Activated T-helper 17 cell treated with anti-CD3 and anti-CD28 coated beads, Interleukin-2, amount 50 U/mL, for 72 hours (primary cell): ENCODE results near the gene TMEM187. TPM values are rescaled to one million over a fixed set of nuclear protein-coding genes. Genes with fewer than 3 reads are reported as not detected.
"Not testable (repeated sequence)": the region's sequence is repeated elsewhere in the genome, so short reads cannot be mapped to it uniquely, and the experiment has no call there.

Experiments used
- ATAC-seq: fragments of 150-1000 bp; cut with Tn5 transposase; replicated peaks from 2 replicates; pipeline ENCODE4 v1.10.0; 2021; ENCODE audit warnings: mild to moderate bottlenecking, moderate library complexity
- H3K27ac Mint-ChIP-seq: one replicate; pipeline ENCODE4 v1.8.0; 2022; ENCODE audit warnings: mixed read lengths
- H3K27me3 Mint-ChIP-seq: one replicate; pipeline ENCODE4 v1.8.0; 2022; ENCODE audit warnings: mixed read lengths
- H3K36me3 Mint-ChIP-seq: one replicate; pipeline ENCODE4 v1.8.0; 2022; ENCODE audit warnings: low read depth, mild to moderate bottlenecking, mixed read lengths
- H3K4me1 Mint-ChIP-seq: one replicate; pipeline ENCODE4 v1.8.0; 2022; ENCODE audit warnings: mixed read lengths
- H3K4me3 Mint-ChIP-seq: one replicate; pipeline ENCODE4 v1.8.0; 2022; ENCODE audit warnings: mild to moderate bottlenecking, mixed read lengths
- H3K9me3 Mint-ChIP-seq: one replicate; pipeline ENCODE4 v1.8.0; 2022; ENCODE audit warnings: mixed read lengths
- total RNA-seq, 2 donors: library from RNA; stranded (reverse); gene quantifications; one replicate each; pipeline ENCODE4 v1.2.3, GENCODE V29; 2022

TMEM187 gene
- total RNA-seq, 2 donors from 2014 or later, result 7.1 to 7.8 TPM

DNA sequence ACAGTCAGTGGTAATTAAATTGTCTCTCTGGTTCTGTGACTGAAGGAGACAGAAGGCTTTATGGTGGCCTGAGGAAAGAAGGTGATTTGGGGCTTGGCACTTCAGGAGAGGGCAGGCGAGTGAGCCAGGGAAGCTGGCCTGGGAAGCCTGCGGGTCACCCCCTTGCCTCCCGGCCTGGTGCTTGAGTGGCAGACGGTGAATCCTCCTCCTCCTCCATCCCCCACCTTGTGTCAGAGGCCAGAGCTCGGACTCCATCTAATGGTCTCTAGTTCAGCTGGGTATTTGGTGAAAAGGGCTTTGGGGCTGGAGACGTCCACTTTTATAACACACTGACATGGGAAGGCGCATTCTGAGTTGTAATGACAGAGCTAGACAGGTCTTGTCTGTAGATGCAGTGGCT, 8.7 kb downstream of the TMEM187 start:
- peak overlapping the region; percentile 87 for H3K4me3 Mint-ChIP-seq
- no peaks in the 10 kb centered on the region for H3K9me3 Mint-ChIP-seq
- H3K27me3 Mint-ChIP-seq, result no peaks in the 10 kb centered on the region
- H3K27ac Mint-ChIP-seq, result peak overlapping the region; percentile 89
- H3K4me1 Mint-ChIP-seq, result peaks cover 7% of the 10 kb centered on the region
- H3K36me3 Mint-ChIP-seq, result peaks cover 8% of the 10 kb centered on the region
- ATAC-seq, result no peak

DNA sequence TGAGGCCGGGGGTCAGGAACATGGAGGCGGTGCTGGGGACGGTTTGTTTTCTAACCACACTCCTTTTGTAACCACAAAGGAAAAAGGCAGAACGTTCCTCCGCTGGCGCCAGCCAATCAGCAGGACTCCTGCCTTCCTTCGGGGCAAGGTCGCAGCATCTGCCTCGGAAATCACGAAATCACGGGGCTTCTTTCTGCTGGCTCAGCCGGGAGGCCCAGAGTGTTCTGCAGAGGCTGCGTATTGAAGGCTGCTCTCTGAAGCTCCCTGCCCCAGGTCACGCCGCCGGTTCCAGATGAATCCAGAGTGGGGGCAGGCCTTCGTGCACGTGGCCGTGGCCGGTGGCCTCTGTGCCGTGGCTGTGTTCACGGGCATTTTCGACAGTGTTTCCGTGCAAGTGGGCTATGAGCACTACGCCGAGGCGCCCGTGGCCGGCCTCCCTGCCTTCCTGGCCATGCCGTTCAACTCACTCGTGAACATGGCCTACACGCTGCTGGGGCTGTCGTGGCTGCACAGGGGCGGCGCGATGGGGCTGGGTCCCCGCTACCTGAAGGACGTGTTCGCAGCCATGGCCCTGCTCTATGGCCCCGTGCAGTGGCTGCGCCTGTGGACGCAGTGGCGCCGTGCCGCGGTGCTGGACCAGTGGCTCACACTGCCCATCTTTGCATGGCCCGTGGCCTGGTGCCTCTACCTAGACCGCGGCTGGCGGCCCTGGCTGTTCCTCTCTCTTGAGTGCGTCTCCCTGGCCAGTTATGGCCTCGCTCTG, 9.4 kb downstream of the TMEM187 start:
- peaks cover 7% of the 10 kb centered on the region for H3K4me1 Mint-ChIP-seq
- H3K27ac Mint-ChIP-seq, result peak overlapping the region; percentile 89
- no peaks in the 10 kb centered on the region for H3K27me3 Mint-ChIP-seq
- peak overlapping the region; percentile 87 for H3K4me3 Mint-ChIP-seq
- H3K36me3 Mint-ChIP-seq, result peaks cover 8% of the 10 kb centered on the region
- H3K9me3 Mint-ChIP-seq, result no peaks in the 10 kb centered on the region
- peak; percentile 56 for ATAC-seq

DNA sequence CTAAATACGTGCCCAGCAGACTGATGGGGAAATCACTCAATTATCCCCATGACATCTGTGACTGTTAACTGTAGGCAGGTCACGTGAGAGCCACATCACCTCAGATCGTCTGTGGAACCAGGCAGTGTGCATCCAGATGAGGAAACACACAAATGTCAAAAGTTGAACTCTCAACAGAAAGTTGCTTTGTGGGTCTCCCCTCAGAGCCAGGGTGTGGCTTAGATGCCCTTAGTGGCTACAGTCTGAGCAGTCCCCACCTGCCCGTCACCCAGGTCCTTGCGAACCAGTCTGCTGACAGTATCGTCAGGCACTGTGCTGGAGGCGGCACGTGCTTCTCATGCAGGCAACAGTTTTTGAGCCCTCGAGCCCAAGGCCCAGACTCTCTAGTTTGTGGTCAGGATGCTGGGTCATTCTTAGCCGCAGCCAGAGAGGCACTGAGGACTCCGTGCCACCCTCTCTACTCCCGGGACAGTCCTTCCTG, 10.8 kb downstream of the TMEM187 start:
- ATAC-seq, result peak; percentile 30
- peaks cover 8% of the 10 kb centered on the region for H3K36me3 Mint-ChIP-seq

DNA sequence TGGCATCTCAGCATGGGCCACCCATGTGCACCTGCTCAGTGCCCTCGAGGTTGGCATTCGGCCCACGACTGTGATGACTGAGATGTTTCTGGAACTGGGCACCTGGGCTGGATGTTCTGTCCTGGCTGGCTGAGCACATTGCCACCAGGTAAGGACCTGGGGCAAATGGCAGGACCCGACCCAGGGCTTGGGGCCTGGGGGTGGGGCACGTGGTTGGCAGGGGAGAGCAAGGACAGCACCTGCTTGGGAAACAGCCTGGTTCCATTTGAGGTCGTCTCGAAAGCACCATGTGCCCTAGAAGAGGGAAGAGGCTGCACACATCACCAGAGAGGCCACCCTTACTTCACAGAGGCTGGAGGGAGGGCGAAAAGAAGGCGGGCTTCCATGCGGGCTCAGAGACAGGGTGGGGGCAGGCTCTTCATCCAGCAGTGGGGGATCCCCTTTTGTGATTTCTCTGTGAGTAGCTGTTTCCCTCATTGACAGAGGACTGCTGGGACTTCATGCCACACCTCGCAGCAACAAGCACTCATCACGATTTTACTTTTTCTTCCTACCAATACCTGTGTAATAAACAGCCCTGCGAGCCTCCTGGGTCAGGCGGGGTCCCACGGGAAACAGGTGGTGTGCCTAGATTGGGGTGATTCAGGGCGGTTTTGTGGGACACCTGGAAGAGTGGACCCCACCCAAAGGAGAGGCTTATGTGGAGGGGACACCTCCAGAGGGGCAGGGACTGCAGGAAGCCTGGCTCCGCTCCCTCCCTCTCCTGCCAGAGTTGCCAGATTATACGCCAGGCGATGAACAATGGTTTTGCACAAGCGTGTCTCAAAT, 12.0 kb downstream of the TMEM187 start:
- Mint-ChIP-seq H3K4me1 (peaks cover 10% of the 10 kb centered on the region), H3K9me3 (no peaks in the 10 kb centered on the region), H3K27ac (peak overlapping the region; percentile 84), H3K4me3 (peak overlapping the region; percentile 87), H3K36me3 (peaks cover 8% of the 10 kb centered on the region), H3K27me3 (no peaks in the 10 kb centered on the region)
- ATAC-seq, result peak; percentile 35

More for the DNA sequence above, 10.8 kb downstream of the TMEM187 start:
- H3K27ac Mint-ChIP-seq, result peak overlapping the region; percentile 70
- H3K4me1 Mint-ChIP-seq, result peaks cover 7% of the 10 kb centered on the region
- no peaks in the 10 kb centered on the region for H3K9me3 Mint-ChIP-seq
- H3K27me3 Mint-ChIP-seq, result no peaks in the 10 kb centered on the region
- peak overlapping the region; percentile 87 for H3K4me3 Mint-ChIP-seq

DNA sequence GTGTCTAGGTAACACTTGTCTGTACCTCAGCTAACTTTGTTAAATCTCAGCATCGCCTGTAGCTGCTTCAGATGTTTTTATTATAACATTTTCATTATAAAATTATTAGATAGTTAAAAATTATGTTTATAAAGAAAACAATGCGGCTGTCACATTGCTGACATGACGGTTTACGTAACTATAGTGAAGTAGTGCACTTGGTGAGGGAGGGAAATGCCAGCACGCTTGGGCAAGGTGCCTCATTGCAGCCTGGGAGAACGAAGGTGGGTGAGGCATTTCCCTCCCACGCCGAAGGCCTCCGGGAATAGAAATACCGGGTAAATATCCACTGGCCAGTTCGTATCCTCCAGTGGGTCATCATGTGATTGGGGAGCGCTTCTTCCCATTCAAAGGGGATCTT, 15.9 kb downstream of the TMEM187 start:
- Mint-ChIP-seq H3K4me1 (peaks cover 8% of the 10 kb centered on the region), H3K36me3 (no peaks in the 10 kb centered on the region), H3K9me3 (no peaks in the 10 kb centered on the region), H3K27ac (no peak overlapping the region), H3K4me3 (no peak overlapping the region), H3K27me3 (no peaks in the 10 kb centered on the region)
- ATAC-seq, result no peak

DNA sequence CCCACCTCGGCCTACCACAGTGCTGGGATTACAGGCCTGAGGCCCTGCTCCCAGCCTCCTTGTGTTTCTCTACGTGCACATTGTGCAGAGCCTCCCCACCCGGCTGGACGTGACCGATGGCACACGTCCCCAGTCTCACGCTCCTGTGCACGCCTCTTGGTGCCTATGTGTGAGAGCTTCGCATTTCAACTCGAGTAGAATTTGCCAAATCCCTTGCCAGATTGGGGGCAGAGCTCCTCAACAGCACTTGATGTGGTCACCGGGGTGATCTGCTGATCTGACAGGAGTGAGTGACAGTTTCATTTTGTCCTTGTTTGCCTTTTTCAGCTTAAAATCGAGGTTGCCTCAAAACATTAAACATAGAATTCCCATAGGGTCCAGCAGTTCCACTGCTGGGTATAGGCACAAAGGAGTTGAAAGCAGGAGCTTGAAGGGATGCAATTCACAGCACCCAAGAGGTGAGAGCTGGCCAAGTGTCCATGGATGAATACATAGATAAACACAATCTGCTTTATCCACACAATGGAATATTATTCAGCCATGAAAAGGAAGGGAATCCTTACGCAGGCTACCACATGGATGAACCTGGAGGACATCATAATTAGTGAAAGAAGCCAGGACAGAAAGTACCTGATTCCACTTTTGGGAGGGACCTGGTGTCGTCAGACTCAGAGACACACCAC, 17.6 kb downstream of the TMEM187 start:
- Mint-ChIP-seq H3K27ac (peak overlapping the region; percentile 93), H3K4me3 (peak overlapping the region; percentile 83), H3K36me3 (no peaks in the 10 kb centered on the region), H3K4me1 (peaks cover 8% of the 10 kb centered on the region), H3K9me3 (no peaks in the 10 kb centered on the region), H3K27me3 (no peaks in the 10 kb centered on the region)
- peak; percentile 68 for ATAC-seq

DNA sequence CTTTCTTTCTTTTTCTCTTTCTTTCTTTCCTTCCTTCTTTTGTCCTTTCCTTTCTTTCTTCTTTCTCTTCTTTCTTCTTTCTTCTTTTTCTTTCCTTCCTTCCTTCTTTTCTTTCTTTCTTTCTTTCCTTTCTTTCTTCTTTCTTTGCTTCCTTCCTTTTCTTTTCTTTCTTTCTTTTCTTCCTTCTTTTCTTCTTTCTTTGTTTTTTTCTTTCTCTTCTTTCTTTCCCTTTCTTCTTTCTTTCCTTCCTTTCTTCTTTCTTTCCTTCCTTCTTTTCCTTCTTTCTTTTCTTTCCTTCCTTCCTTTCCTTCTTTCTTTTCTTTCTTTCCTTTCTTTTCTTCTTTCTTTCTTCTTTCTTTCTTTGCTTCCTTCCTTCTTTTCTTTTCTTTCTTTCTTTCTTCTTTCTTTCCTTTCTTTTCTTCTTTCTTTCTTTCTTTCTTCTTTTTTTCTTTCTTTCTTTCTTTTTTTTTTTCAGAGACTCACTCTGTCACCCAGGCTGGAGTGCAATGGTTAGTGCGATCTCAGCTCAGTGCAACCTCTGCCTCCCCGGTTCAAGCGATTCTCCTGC, 18.5 kb downstream of the TMEM187 start:
- peaks cover 8% of the 10 kb centered on the region for H3K4me1 Mint-ChIP-seq
- peak overlapping the region; percentile 83 for H3K4me3 Mint-ChIP-seq
- no peaks in the 10 kb centered on the region for H3K9me3 Mint-ChIP-seq
- peak overlapping the region; percentile 84 for H3K27ac Mint-ChIP-seq
- no peak for ATAC-seq
- no peaks in the 10 kb centered on the region for H3K27me3 Mint-ChIP-seq
- no peaks in the 10 kb centered on the region for H3K36me3 Mint-ChIP-seq

DNA sequence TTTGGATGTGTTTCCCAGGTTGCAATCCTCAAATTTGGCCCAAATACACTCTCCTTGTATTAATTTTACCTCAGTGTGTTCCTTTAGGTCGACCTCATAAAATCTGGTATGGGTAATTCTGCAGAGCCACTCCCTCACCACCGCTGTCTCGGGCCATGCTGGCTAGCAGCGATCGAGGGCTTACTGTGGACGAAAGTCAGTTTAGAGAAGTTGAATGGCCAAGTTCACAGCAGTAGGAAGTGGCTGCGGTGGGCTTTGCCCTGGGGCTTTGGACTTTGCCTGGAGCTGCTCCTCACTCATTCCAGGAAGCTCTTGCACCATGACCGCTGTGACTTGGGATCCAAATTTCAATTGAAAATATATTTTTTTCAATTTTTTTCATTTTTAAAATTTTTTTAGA, 19.6 kb downstream of the TMEM187 start:
- H3K4me3 Mint-ChIP-seq, result peak overlapping the region; percentile 31
- no peak for ATAC-seq
- no peaks in the 10 kb centered on the region for H3K9me3 Mint-ChIP-seq
- H3K36me3 Mint-ChIP-seq, result no peaks in the 10 kb centered on the region
- peaks cover 8% of the 10 kb centered on the region for H3K4me1 Mint-ChIP-seq
- no peak overlapping the region for H3K27ac Mint-ChIP-seq
- no peaks in the 10 kb centered on the region for H3K27me3 Mint-ChIP-seq

DNA sequence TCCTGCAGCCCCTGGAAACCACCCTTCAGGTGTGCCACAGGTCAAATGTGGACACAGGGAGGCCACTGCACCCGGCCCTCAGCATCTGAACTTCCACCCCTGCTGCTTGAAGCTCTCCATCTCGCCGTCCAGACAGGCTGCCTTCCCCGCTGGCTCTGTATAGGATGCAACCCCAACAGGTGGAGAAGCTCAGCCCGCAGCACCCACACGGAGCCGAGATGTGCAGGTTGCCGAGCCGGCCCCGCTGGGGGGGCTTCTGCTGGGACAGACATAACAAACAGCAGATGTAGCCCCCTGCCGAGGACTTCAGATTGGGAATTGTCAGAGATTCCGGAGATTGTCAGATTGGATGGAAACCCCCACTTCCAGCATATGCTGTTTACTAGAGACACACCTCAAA, 20.5 kb downstream of the TMEM187 start:
- no peaks in the 10 kb centered on the region for H3K27me3 Mint-ChIP-seq
- no peaks in the 10 kb centered on the region for H3K9me3 Mint-ChIP-seq
- H3K4me3 Mint-ChIP-seq, result no peak overlapping the region
- no peaks in the 10 kb centered on the region for H3K36me3 Mint-ChIP-seq
- peaks cover 8% of the 10 kb centered on the region for H3K4me1 Mint-ChIP-seq
- no peak for ATAC-seq
- H3K27ac Mint-ChIP-seq, result no peak overlapping the region

DNA sequence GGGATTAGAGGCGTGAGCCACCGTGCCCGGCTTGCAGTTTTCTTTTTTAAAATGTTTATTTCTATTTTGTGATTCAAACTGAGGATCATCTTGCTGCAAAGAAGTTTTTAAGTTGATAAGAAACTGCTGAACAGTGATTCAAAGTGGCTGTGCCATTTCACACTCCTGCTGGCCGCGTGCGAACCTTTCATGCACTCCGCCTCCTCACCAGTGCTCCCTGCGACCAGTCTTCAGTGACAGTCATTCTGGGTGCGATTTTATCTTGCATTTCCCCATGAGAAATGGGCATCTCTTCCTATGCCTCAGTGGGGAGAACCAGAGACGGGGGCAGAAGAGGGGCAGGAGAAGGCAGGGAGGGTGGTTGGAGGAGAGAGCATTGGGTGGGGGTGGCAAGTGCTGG, 21.4 kb downstream of the TMEM187 start:
- Mint-ChIP-seq H3K4me3 (no peak overlapping the region), H3K9me3 (no peaks in the 10 kb centered on the region), H3K36me3 (no peaks in the 10 kb centered on the region), H3K4me1 (peaks cover 8% of the 10 kb centered on the region), H3K27ac (no peak overlapping the region), H3K27me3 (no peaks in the 10 kb centered on the region)
- ATAC-seq, result no peak

DNA sequence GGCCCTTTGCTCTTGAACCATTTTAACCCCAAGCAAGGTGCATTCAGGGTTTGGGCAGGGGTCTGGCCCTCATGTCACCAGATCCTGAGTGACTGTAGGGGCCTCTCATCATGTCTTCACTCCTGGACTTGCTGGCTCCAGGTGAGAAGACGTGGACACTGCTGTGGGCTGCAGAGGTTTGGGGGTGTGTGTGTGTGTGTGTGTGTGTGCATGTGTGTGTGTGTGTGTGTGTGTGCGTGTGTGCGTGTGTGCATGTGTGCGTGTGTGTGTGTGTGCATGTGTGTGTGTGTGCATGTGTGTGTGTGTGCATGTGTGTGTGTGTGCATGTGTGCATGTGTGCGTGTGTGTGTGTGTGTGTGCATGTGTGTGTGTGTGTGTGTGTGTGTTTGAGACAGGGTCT, 21.8 kb downstream of the TMEM187 start:
- not testable (repeated sequence) for H3K36me3 Mint-ChIP-seq, H3K27ac Mint-ChIP-seq, ATAC-seq, H3K4me1 Mint-ChIP-seq, H3K4me3 Mint-ChIP-seq, H3K9me3 Mint-ChIP-seq, H3K27me3 Mint-ChIP-seq

DNA sequence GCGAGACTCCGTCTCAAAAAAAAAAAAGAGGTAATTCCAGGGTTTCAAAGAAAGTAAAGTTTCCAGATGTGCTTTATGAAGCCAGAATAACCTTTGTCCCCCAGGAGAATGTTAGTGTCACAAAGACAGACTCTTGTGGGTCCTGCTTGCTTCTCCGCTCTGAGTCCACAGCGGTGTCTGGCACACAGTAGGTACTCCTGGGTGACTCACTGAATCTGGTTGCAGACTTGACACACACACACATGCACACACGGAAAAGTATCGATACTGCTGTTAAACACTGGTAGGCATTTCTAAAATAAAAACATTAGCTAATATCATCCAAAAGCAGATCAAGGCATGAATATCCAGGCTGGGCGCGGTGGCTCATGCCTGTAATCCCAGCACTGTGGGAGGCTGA, 22.9 kb downstream of the TMEM187 start:
- H3K4me3 Mint-ChIP-seq, result no peak overlapping the region
- no peaks in the 10 kb centered on the region for H3K9me3 Mint-ChIP-seq
- H3K27ac Mint-ChIP-seq, result no peak overlapping the region
- no peak for ATAC-seq
- H3K36me3 Mint-ChIP-seq, result no peaks in the 10 kb centered on the region
- H3K4me1 Mint-ChIP-seq, result no peaks in the 10 kb centered on the region
- no peaks in the 10 kb centered on the region for H3K27me3 Mint-ChIP-seq

DNA sequence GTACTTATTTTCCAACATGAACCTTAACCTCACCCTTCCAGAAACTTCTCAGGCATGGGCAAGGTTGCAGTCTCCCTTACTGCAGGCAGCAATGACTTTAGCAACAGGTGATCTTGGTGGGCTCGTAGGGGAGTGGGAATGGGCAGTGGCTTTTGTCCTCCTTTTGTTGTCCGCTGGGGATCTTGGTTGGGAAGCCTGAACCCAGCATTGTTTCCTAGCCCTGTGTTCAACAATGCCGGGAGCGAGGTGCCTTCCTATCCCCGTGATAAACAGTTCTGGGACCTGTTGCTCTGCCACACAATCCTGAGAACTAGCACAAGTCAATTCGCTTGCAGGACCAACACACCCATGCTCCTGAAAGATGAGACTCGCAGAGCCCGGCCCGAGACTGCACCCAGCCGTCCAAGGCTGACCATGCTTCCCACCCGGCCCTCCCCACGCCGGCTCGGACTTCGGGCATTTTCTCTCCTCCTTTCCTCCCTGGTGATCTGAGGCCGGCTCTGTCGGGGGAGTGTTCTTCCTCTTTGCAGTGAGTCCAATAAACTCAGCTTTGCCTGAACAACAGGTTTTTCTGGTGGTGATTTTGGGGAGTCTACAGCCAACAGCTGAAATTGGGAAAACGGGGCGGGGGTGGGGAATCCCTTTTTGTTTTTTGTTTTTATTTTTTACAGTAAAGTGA, 26.9 kb downstream of the TMEM187 start:
- Mint-ChIP-seq H3K4me3 (no peak overlapping the region), H3K4me1 (no peaks in the 10 kb centered on the region), H3K27ac (no peak overlapping the region), H3K9me3 (no peaks in the 10 kb centered on the region), H3K36me3 (no peaks in the 10 kb centered on the region), H3K27me3 (no peaks in the 10 kb centered on the region)
- no peak for ATAC-seq

DNA sequence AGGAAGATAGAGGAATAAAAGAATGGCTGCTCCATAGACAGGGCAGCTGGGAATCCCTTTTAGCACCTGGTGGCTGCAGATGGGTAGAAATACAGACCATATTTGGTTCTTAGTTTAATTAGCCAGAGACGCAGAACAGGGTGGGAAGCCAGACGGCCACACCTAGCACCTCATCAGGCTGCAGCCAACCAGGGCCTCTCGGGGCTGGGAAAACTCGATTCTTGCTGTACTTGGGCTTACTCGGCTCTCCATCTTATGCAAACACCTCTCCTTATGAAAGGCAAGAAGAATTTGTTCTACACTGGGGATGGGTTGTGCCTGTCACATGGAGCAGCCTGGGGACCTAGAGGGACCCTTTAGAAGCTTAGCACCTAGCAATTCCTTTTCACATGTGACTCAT, 27.5 kb downstream of the TMEM187 start:
- Mint-ChIP-seq H3K27ac (no peak overlapping the region), H3K4me1 (no peaks in the 10 kb centered on the region), H3K4me3 (no peak overlapping the region), H3K9me3 (no peaks in the 10 kb centered on the region), H3K27me3 (no peaks in the 10 kb centered on the region), H3K36me3 (no peaks in the 10 kb centered on the region)
- ATAC-seq, result no peak
